ENCODE data around the gene HNMT.

DNA sequence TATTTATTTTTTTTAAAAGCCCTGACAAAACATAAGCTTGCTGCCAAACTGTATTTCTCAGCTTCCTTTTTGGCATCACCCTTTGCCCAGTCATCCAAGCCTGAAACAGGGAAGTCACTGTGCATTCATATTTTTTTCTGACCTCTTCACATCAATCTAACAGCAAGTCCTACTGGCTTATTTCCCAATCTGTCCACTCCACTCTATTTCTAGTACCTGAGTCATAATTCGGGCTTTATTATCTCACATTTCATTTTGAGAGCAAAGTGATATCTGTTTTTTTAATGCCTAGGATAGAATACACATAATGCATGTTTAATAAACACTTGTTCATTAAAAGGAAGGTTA lies 5.1 kb downstream of the HNMT start:
- no peak for TF ChIP-seq RCOR1 (IDR thresholded peaks at IDR 0.05; ENCODE audit: low read length)
- TF ChIP-seq POLR2AphosphoS5 (IDR thresholded peaks at IDR 0.05; ENCODE audit: low read depth, low read length): peak; percentile 88
- TF ChIP-seq, protein P1, sequence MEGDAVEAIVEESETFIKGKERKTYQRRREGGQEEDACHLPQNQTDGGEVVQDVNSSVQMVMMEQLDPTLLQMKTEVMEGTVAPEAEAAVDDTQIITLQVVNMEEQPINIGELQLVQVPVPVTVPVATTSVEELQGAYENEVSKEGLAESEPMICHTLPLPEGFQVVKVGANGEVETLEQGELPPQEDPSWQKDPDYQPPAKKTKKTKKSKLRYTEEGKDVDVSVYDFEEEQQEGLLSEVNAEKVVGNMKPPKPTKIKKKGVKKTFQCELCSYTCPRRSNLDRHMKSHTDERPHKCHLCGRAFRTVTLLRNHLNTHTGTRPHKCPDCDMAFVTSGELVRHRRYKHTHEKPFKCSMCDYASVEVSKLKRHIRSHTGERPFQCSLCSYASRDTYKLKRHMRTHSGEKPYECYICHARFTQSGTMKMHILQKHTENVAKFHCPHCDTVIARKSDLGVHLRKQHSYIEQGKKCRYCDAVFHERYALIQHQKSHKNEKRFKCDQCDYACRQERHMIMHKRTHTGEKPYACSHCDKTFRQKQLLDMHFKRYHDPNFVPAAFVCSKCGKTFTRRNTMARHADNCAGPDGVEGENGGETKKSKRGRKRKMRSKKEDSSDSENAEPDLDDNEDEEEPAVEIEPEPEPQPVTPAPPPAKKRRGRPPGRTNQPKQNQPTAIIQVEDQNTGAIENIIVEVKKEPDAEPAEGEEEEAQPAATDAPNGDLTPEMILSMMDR (IDR thresholded peaks at IDR 0.05): no peak
- peak; percentile 88 for TF ChIP-seq RXRA (IDR thresholded peaks at IDR 0.05; ENCODE audit: borderline replicate concordance, low read depth)
- no peak for TF ChIP-seq CHD2 (IDR thresholded peaks at IDR 0.05; ENCODE audit: low read length, partially characterized antibody)
- peak; percentile 93 for TF ChIP-seq FOSL2 (IDR thresholded peaks at IDR 0.05; ENCODE audit: borderline replicate concordance, low read depth)
- TF ChIP-seq YY1 (IDR thresholded peaks at IDR 0.05; ENCODE audit: low read depth): no peak
- peak; percentile 95 for TF ChIP-seq TCF12 (IDR thresholded peaks at IDR 0.05)
- TF ChIP-seq GABPA (IDR thresholded peaks at IDR 0.05; ENCODE audit: low read depth): 0 out of 2 replicates have a peak, but pooled peaks have one; percentile 22
- peak; percentile 99 for TF ChIP-seq JUND (IDR thresholded peaks at IDR 0.05)
- no peak for TF ChIP-seq EZH2phosphoT487 (IDR thresholded peaks at IDR 0.05; ENCODE audit: borderline replicate concordance, low read depth)
- TF ChIP-seq, protein P2, sequence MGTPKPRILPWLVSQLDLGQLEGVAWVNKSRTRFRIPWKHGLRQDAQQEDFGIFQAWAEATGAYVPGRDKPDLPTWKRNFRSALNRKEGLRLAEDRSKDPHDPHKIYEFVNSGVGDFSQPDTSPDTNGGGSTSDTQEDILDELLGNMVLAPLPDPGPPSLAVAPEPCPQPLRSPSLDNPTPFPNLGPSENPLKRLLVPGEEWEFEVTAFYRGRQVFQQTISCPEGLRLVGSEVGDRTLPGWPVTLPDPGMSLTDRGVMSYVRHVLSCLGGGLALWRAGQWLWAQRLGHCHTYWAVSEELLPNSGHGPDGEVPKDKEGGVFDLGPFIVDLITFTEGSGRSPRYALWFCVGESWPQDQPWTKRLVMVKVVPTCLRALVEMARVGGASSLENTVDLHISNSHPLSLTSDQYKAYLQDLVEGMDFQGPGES (IDR thresholded peaks at IDR 0.05; ENCODE audit: low read depth, low read length): no peak
- TF ChIP-seq, protein P3, sequence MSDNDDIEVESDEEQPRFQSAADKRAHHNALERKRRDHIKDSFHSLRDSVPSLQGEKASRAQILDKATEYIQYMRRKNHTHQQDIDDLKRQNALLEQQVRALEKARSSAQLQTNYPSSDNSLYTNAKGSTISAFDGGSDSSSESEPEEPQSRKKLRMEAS (IDR thresholded peaks at IDR 0.05; ENCODE audit: low read depth): peak; percentile 77

All from SK-N-SH (cell line).